Osteoblast (primary cell): ENCODE measurements around the gene FERMT1. TPM values are rescaled to one million over a fixed set of nuclear protein-coding genes. Genes with fewer than 3 reads are reported as not detected.
A peak's percentile ranks its signal among the peaks of the same experiment; 100 is the strongest.

Experiments used
- DNase-seq: peaks from one replicate; pipeline ENCODE4 v3.0.0; 2011; ENCODE audit warnings: low spot score, mixed read lengths; ENCODE audit not compliant: insufficient read length; ENCODE audit errors: missing footprints
- H2AFZ ChIP-seq: 2 replicates; pipeline ENCODE4 v1.6.0; 2011; ENCODE audit warnings: mild to moderate bottlenecking, low read length
- H3K27ac ChIP-seq: 2 replicates; pipeline ENCODE4 v1.5.1; 2011; ENCODE audit warnings: mild to moderate bottlenecking, low read depth, low read length, moderate library complexity
- H3K27me3 ChIP-seq: 2 replicates; pipeline ENCODE4 v1.6.0; 2012; ENCODE audit warnings: mild to moderate bottlenecking, control low read depth, inconsistent platforms, low read length, moderate library complexity; ENCODE audit not compliant: insufficient read depth
- H3K36me3 ChIP-seq: 2 replicates; pipeline ENCODE4 v1.5.1; 2011; ENCODE audit warnings: mild to moderate bottlenecking, low read length, control low read depth, moderate library complexity; ENCODE audit not compliant: insufficient read depth
- H3K4me1 ChIP-seq: 2 replicates; pipeline ENCODE4 v1.5.1; 2011; ENCODE audit warnings: mild to moderate bottlenecking, low read length, control low read depth, moderate library complexity; ENCODE audit not compliant: insufficient read depth
- H3K4me2 ChIP-seq: 2 replicates; pipeline ENCODE4 v1.6.0; 2011; ENCODE audit warnings: mild to moderate bottlenecking, low read length; ENCODE audit not compliant: insufficient read depth
- H3K4me3 ChIP-seq: fragments of 200-600 bp; sonication (generic); 3 replicates; pipeline ENCODE4 v1.5.1; 2012; ENCODE audit warnings: mild to moderate bottlenecking, low read length, inconsistent platforms; ENCODE audit not compliant: insufficient read depth
- H3K79me2 ChIP-seq: 2 replicates; pipeline ENCODE4 v1.6.0; 2012; ENCODE audit warnings: mild to moderate bottlenecking, low read length, control low read depth, inconsistent platforms; ENCODE audit not compliant: insufficient read depth
- H3K9me3 ChIP-seq: 2 replicates; pipeline ENCODE4 v1.5.1; 2011; ENCODE audit warnings: low read depth, low read length, control low read depth
- H4K20me1 ChIP-seq: 2 replicates; pipeline ENCODE4 v1.6.0; 2012; ENCODE audit warnings: mild to moderate bottlenecking, low read length, control low read depth; ENCODE audit not compliant: insufficient read depth
- CTCF ChIP-seq: IDR thresholded peaks from 2 replicates; pipeline ENCODE4 v1.5.1; 2011; ENCODE audit warnings: mild to moderate bottlenecking, low read depth, low read length, moderate library complexity; ENCODE audit errors: extremely low read depth
- total RNA-seq: library from RNA; depleted of rRNA; stranded (reverse); fragments of >200 nt; gene quantifications from 2 replicates; pipeline ENCODE4 v1.2.3, GENCODE V29; 2012

Gene FERMT1
- 2.1 and 2.5 TPM in 2 replicates for total RNA-seq

DNA sequence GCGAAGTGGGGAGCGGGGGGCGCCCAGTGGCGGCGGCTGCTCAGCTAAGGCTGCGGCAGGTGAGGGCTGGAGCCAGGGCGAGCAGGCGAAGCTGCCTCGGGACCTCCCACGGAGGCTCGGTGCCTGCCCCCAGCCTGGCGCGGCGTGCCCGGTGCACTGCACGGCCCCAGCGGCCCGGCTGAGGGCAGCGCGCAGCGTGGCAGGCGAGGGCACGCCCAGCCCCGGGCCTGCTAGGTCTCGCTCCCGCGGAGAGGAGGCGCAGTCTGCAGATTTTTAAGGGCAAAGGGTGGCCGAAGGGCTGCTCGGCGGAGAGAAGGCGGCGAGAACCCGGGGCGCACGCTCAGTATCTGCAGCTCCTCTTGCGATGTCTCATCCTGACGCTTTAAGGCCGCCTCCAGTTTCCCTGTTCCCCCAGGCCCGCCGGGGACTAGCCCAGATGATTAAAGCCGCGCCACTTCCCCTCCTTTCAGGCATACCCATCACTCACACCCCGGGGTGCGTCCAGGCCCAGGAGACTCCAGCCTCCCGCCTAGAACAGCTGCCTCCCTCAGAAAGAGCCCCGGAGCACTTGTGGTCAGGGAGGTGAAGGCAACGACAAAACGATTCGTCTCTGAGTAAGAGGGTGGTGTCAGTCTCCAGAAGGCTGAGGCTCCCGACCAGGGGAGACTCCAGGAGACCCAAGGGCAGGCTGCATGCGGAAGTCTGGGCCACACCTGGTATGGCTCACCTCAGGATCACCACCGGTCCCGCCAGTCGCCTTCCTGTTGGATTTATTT, at the start of gene FERMT1:
TSS of gene FERMT1 (minus strand) at position 158 of the 776 bp plus-strand sequence. CDS start 3,476 bp downstream, outside the sequence.
- H4K20me1 ChIP-seq: no peaks in the 10 kb centered on the region
- peak; percentile 94 for DNase-seq
- TF ChIP-seq CTCF: no peak

DNA sequence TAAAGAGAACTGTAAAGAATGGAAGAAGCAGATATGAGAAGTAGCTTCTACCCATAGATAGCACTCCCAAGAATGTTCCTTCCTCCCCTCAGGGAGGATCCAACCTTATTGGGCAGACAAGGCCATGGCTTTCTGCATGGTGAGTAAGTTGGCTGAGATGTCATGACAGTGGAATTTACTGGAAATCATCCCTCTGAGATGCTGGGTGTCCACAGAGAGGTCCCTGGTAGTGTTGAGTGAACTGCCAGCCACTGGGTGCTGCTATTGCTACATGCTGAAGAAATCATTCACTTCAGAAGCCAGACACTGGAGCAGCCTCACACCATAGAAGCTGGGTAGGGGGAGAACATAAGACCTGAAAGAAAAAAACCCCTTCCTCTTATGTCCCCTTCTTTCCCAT, 46.4 kb upstream of the FERMT1 start:
- Histone ChIP-seq H3K9me3 (no peaks in the 10 kb centered on the region), H3K27ac (no peak overlapping the region)
- DNase-seq: peak; percentile 58

More for the DNA sequence above, at the start of gene FERMT1:
- peak within 1 kb of the TSS; percentile 30 for H3K27ac ChIP-seq
- no peaks in the 10 kb centered on the region for H3K27me3 ChIP-seq
- H3K4me2 ChIP-seq: peak within 1 kb of the TSS; percentile 92
- H3K9me3 ChIP-seq: no peaks in the 10 kb centered on the region
- H2AFZ ChIP-seq: peak within 1 kb of the TSS; percentile 91
- peaks cover 12% of the 10 kb centered on the region for H3K4me1 ChIP-seq
- no peaks in the 10 kb centered on the region for H3K79me2 ChIP-seq
- H3K4me3 ChIP-seq: peak within 1 kb of the TSS; percentile 74
- H3K36me3 ChIP-seq: no peaks in the 10 kb centered on the region

GRCh38 chr20:6168204-6168603, 45.4 kb upstream of the FERMT1 start:
- Histone ChIP-seq H3K36me3 (no peaks in the 10 kb centered on the region), H3K4me1 (no peaks in the 10 kb centered on the region), H3K9me3 (no peaks in the 10 kb centered on the region), H3K79me2 (no peaks in the 10 kb centered on the region), H2AFZ (no peak overlapping the region), H4K20me1 (no peaks in the 10 kb centered on the region), H3K4me3 (no peak overlapping the region), H3K27ac (no peak overlapping the region), H3K4me2 (no peak overlapping the region), H3K27me3 (no peaks in the 10 kb centered on the region)
- no peak for TF ChIP-seq CTCF
- DNase-seq: no peak

More for the DNA sequence above, 46.4 kb upstream of the FERMT1 start:
- H2AFZ ChIP-seq: no peak overlapping the region
- TF ChIP-seq CTCF: peak; percentile 31
- no peak overlapping the region for H3K4me3 ChIP-seq
- no peaks in the 10 kb centered on the region for H4K20me1 ChIP-seq
- H3K36me3 ChIP-seq: no peaks in the 10 kb centered on the region
- no peaks in the 10 kb centered on the region for H3K27me3 ChIP-seq
- H3K4me1 ChIP-seq: no peaks in the 10 kb centered on the region
- no peak overlapping the region for H3K4me2 ChIP-seq
- H3K79me2 ChIP-seq: no peaks in the 10 kb centered on the region

DNA sequence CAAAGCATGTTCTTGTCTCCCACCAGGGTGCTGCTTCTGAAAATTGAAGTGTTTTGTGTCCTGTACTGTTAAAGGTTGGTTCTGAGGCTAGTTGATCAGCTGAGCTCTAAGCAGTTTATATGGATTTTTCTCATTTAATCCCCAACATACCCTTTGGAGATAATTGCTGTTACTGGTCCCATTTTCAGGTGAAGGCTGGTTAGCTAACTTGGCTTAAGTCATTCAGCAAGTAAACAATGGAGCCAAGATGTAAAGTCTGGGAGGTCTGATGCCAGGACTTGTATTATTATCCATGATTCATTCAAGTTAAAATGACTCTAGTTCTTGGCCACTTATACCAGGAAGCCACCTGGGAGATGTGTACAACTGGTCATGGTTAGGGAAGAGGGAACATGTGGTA, 42.5 kb upstream of the FERMT1 start:
- Histone ChIP-seq H2AFZ (no peak overlapping the region), H3K36me3 (no peaks in the 10 kb centered on the region), H3K27ac (no peak overlapping the region), H3K4me1 (no peaks in the 10 kb centered on the region), H3K27me3 (peaks cover 4% of the 10 kb centered on the region), H3K4me2 (no peak overlapping the region), H4K20me1 (no peaks in the 10 kb centered on the region), H3K9me3 (no peaks in the 10 kb centered on the region), H3K4me3 (no peak overlapping the region), H3K79me2 (no peaks in the 10 kb centered on the region)
- TF ChIP-seq CTCF: no peak
- no peak for DNase-seq
